Stimulated activated CD8-positive, alpha-beta memory T cell treated with anti-CD3 and anti-CD28 coated beads, Interleukin-15, amount 100 ng/mL, for 4 hours (primary cell): ENCODE measurements around the gene UBE2S.
A peak's percentile ranks its signal among the peaks of the same experiment; 100 is the strongest.
"Not testable (repeated sequence)": the region's sequence is repeated elsewhere in the genome, so short reads cannot be mapped to it uniquely, and the experiment has no call there.

Experiments
- DNase-seq, 2 donors: peaks; one replicate each; pipeline ENCODE4 v3.0.0-alpha.2; 2020; ENCODE audit warnings: low read depth in 2 of 2

The UBE2S gene

DNA sequence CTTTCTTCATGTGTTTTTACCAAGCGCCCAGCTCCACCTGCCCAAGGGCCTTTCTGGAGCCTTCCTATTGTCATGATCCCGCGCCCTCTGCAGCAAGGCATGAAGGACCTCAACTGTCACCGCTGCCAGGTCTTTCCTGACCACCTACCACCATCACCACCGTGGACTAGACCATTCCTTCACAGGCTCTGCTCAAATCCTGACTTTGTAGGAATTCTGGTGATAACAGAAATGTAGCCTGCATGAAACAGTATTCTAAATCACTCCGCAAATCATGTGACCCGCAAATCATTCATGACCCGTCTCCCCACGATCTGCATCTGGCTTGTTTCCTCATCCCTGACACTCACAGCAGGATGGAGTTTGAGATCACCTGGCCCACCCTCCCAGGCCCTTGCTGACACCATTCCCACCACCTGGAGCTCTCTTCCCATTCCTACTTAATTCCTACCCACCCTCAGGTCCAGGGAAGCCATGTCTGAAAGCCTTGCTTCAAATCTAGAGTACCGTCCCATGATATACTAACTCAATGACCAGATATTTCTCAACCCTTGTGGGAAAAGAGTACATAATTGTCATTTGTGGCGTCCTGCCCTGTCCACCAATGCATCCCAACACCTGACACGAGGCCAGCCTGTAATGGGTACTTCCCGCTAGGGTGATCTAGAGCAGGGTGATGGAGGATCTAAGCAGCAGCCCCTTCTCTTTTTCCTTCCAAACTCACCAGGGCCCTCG, 1.3 kb downstream of the UBE2S start:
- no peak for DNase-seq

DNA sequence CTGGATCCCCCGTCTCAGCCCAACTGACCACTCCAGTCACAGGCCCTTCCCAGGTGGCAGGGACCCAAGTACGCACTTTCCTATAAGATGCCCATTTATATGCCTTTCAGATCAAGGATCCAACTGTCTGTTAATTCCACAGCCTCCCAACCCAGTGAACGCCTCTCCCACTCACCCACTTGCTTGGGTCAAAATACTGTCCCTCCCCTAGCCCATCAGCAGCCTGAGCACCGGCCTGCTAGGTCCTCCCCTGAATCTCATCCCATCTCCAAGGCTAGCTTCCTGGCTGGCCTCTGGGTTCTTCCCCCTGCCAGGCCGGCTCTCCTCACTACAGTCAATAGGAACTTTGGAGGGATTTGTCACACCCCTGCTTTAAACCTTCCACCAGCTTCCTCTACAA, 1.9 kb downstream of the UBE2S start:
- no peak for DNase-seq

DNA sequence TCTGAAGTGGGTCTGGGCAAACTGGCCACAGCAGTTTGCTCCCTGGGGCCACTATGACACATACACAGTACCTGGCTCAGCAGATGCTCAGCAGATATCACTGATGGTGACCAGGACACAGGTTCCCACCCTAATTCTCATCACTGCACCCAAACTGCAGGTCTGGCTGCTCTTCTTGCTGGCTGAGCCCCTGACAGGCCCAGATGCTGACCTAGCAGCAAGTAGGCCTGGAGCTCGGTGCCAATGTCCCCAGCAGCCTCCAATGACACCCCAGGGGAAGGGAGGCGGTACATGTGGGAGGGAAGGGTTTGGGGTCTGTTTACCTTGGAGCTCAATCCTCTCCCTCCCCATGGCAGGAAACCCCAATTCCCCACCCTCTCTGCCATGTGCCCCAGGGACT, 5.1 kb downstream of the UBE2S start:
- no peak for DNase-seq

GRCh38 chr19:55401390-55401789, 6.2 kb downstream of the UBE2S start:
- DNase-seq, result not testable (repeated sequence)

DNA sequence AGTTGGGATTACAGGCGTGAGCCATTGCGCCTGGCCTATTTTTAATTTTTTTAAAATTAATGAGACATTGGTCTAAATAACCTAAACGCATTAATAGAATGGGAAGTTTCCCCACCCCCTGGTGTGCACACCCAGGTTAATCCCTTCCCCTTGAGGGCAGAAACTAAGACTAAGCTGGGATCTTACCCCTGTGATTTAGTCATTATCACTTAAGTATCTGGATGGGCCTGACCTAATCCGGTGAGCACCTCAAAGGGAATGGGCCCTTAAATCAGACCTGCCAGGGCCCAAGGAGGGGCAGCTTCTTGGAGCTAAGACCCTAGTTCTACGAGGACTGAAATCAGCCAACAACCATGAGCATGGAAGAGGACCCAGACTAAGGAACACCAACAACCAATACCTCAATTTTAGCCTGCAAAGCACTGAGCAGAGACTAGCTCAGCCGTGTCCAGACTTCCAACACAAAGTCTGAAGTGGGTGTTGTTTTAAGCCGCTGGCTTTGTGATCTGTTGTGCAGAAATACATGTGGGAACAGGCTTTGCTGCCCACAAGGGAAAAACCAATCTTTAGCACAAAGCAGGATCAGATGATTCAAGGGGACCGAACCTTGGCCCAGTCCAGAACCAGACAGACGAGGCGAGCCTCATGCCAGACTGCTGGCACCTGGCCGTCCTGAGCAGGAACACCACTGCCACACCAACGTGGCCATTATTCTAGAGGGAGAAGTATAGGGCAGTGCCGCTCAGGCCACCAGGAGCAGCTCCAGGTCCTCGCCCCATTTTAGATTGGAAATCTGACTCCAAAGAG, 7.1 kb downstream of the UBE2S start:
- DNase-seq, result no peak

DNA sequence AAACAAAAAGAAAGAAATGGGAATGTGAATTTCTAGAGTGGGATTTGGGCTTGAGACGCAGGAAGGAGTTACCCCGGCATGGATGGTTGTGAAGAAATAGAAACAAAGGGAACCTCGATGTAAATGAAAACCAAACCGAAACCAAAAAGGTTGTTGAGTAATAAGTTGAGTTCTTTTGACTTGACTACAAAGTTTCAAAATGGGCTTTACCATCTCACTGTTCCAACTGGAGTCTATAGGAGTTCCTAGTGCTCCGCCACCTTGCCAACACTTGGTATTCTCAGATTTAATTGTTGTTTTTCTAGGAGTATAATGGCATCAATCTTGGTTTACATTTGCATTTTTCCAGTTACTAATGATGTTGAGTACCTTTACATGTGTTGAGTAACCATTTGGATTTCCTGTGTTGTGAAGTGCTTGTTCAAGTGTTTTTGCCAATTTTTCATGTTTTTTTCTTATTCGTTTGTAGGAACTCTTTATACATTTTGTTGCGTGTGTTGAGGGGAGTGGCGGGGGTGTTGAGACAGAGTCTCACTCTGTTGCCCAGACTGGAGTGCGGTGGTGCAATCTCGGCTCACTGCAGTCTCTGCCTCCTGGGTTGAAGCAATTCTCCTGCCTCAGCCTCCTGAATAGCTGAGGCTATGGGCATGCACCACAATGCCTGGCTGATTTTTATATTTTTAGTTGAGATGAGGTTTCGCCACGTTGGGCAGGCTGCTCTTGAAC, 9.2 kb downstream of the UBE2S start:
- DNase-seq, result no peak

- DNase-seq, result no peak
Observed at GRCh38 chr19:55392820-55393761, 14.5 kb downstream of the UBE2S start.

GRCh38 chr19:55391702-55392615, 15.6 kb downstream of the UBE2S start:
- DNase-seq, result no peak

DNA sequence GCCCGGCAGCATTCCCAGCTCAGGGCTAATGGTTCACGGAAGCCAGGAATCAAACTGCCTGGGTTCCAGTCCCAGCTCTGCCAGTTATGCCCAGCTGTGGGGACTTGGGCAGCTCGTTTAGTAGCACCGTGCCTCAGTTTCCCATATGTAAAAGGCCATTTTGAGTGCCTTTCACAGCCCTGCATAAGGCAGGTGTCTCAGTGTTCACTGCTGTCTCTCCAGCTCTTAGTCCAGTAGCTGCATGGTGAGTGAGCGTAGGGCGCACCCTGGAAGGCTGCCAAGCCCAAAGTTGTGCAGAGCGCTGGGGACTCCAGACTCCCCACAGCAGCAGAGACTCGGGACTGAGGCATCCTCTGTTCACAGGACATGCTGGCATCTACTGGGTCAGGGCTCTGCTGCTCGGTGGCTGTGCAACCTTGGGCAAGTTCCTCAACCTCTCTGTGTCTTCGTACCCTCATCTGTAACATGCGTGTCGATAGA, 16.4 kb downstream of the UBE2S start:
- DNase-seq, result no peak

- no peak for DNase-seq
Observed at GRCh38 chr19:55390461-55390880, 17.1 kb downstream of the UBE2S start.

GRCh38 chr19:55389386-55390317, 17.9 kb downstream of the UBE2S start:
- no peak for DNase-seq

- DNase-seq, result no peak
Observed at GRCh38 chr19:55387736-55388497, 19.7 kb downstream of the UBE2S start.

GRCh38 chr19:55386493-55386971, 21.1 kb downstream of the UBE2S start:
- DNase-seq, result no peak

DNA sequence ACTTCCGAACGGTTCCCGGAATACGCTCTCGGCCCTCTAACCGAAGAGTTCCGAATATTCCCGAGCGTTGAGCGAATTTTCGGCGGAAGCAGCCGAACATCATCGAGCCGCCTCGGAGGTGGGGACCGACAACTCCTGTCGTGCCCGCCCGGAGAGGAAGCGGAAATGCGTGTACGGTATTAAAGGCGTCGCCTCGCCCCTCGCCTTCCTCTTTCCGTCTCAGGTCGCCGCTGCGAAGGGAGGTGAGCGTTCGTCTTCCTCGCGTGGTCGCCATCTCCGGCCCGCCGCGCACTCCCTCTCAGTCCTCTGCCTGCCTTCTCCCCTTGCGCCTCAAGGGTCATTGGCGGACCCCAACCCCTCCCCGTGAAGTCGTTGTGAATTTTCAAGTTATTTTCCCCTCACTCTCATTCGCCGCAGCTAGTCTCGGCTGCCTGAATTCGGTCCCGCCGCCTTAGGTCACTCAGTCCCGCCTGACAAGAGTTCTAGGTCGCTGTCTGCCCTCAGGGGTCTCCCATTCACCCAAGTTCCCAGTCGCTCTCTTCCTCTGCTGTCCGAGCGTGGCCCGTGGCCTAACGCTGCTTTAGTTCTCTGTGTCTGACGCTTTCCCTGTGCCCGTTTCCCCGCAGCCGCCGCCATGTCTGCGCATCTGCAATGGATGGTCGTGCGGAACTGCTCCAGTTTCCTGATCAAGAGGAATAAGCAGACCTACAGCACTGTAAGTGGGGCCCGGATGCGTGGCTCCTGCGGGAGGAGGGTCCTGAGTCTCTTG, 21.7 kb downstream of the UBE2S start, which contains the start of gene RPL28:
Gene RPL28 (plus strand): TSS at position 209 of the 769 bp plus-strand sequence. CDS start 426 bp downstream, at position 635.
- peak; percentile 96 to 98 for DNase-seq

- DNase-seq, result peak; percentile 83 to 89
Observed at GRCh38 chr19:55384920-55385723, 22.5 kb downstream of the UBE2S start.
